H1 (cell line): ENCODE data around the gene HS6ST3. TPM values are rescaled to one million over a fixed set of nuclear protein-coding genes. Genes with fewer than 3 reads are reported as not detected.

Experiments
- CBX5 ChIP-seq: fragments of 300-800, 300-1000 bp; sonication (generic); IDR thresholded peaks from 2 replicates; pipeline ENCODE4 v1.7.1; 2016; ENCODE audit warnings: antibody characterized with exemption, low read length, low read depth
- CEBPB ChIP-seq: IDR thresholded peaks from 2 replicates; pipeline ENCODE4 v1.6.1; 2012; ENCODE audit warnings: low read depth, low read length
- CHD2 ChIP-seq: IDR thresholded peaks from 2 replicates; pipeline ENCODE4 v1.6.1; 2012; ENCODE audit warnings: low read length, improper control_type of control experiment
- CHD7 ChIP-seq: fragments of 300-600 bp; sonication (generic); IDR thresholded peaks from 2 replicates; pipeline ENCODE4 v1.7.1; 2012; ENCODE audit warnings: low read length, moderate library complexity, mild to moderate bottlenecking, inconsistent platforms; ENCODE audit not compliant: insufficient replicate concordance
- EZH2 ChIP-seq: fragments of 200-600 bp; sonication (generic); IDR thresholded peaks from 2 replicates; pipeline ENCODE4 v1.7.1; 2012; ENCODE audit warnings: low read depth, mild to moderate bottlenecking, moderate library complexity, low read length, inconsistent platforms; ENCODE audit not compliant: severe bottlenecking
- KDM4A ChIP-seq: IDR thresholded peaks from one replicate; pipeline ENCODE4 v1.7.1; 2012; ENCODE audit warnings: low read depth, mild to moderate bottlenecking, moderate library complexity, low read length, inconsistent platforms; ENCODE audit not compliant: severe bottlenecking
- POU5F1 ChIP-seq: IDR thresholded peaks from 2 replicates; pipeline ENCODE4 v1.6.1; 2011; ENCODE audit warnings: low read depth, mild to moderate bottlenecking, low read length, moderate library complexity
- RBBP5 ChIP-seq: IDR thresholded peaks from 2 replicates; pipeline ENCODE4 v1.7.1; 2012; ENCODE audit warnings: low read depth, mild to moderate bottlenecking, inconsistent platforms, low read length, moderate library complexity, borderline replicate concordance
- SIN3A ChIP-seq, 2 experiments: IDR thresholded peaks in 1 of 2; conservative IDR thresholded peaks in 1 of 2; 2 replicates each; pipeline ENCODE4 v1.6.1; 2011 to 2012; ENCODE audit warnings: low read length in 2 of 2, improper control_type of control experiment in 1 of 2, low read depth in 1 of 2, mild to moderate bottlenecking in 1 of 2
- SP2 ChIP-seq: IDR thresholded peaks from 2 replicates; pipeline ENCODE4 v1.6.1; 2012; ENCODE audit warnings: mild to moderate bottlenecking, low read length, inconsistent platforms
- polyA plus RNA-seq, 7 experiments: library from polyadenylated mRNA; depleted of rRNA in 3 of 7; stranded (reverse) in 5 of 7; unstranded in 2 of 7; fragments of >200 nt in 5 of 7; fragments of 200-250 nt in 2 of 7; gene quantifications; 1 replicate in 5 of 7; 2 replicates in 1 of 7; 4 replicates in 1 of 7; pipeline versions ENCODE4 v1.2.1 to v1.2.3, GENCODE V29; 2011 to 2013; ENCODE audit warnings: missing spikeins in 2 of 7, mixed read lengths in 2 of 7
- total RNA-seq: library from RNA; stranded (reverse); fragmentation: NEBNext Ultra II Directional; extraction: Animal tissue kit (Norgen Biotek cat#: 25700); gene quantifications from 2 replicates; pipeline ENCODE4 v1.2.1, GENCODE V29; 2021

Gene HS6ST3
- total and polyA plus RNA-seq, 2 of the 8 experiments (the other 6 are each of a cell fraction or from before 2014, with no cell fraction given): 0.45 to 1.2 TPM

- TF ChIP-seq CHD7 (no peak), EZH2 (no peak), SIN3A (conservative IDR thresholded peaks at IDR 0.05 in 1 of 2, IDR thresholded peaks at IDR 0.05 in 1 of 2; ENCODE audit: low read depth in 1 of 2, low read length in 2 of 2) (no peak), RBBP5 (no peak), POU5F1 (no peak), KDM4A (no peak), CEBPB (no peak), CBX5 (no peak), SP2 (no peak), CHD2 (no peak)
These were observed 253.1 kb downstream of the HS6ST3 start (continued) for GRCh38 chr13:96342852-96343465.
